Dedifferentiated amniotic fluid mesenchymal stem cell (primary cell): ENCODE results near the gene SVIL.
"Not testable (repeated sequence)": the region's sequence is repeated elsewhere in the genome, so short reads cannot be mapped to it uniquely, and the experiment has no call there.

ENCODE experiments used
- DNase-seq: peaks from one replicate; pipeline ENCODE4 v3.0.0-alpha.2; 2016; ENCODE audit errors: extremely low spot score

The SVIL gene

DNA sequence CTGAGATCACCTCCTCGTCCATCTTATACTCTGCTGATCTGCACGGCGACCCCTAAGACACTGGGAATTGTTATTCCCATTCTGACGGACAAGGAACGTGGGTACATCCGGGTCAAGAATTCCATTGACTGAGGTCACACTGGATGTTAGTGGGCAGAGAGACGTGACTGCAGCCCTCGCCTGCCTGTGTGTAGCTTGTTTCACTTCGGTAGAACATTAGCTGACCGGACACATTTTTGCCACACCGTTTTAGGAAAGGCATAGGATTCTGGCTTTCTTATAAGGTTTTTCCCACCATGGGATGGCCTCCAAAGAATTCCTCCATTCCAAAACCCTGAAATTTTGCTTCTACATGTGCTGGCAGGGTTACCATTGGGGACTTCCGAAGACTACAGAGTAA is 118.9 kb downstream of the SVIL start:
- DNase-seq = not testable (repeated sequence)

DNA sequence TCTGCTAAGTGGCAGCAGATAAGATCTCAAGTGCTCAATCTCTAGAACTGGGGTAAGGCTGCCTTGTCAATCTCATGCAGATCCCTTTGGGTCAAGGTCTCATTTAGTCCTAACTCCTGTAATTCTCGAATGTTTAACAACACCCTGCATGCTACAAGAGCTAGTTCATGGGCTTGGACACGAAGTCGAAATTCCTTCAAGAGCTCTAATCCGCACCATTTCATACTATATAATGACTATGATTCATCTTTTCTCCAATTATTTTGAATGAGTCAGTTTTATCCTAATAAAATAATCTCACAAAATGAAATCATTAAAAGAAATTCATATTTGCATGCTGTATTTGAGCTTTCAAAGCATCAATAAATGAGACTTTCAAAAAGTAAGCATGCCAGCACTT is 119.7 kb downstream of the SVIL start:
- DNase-seq = not testable (repeated sequence)

DNA sequence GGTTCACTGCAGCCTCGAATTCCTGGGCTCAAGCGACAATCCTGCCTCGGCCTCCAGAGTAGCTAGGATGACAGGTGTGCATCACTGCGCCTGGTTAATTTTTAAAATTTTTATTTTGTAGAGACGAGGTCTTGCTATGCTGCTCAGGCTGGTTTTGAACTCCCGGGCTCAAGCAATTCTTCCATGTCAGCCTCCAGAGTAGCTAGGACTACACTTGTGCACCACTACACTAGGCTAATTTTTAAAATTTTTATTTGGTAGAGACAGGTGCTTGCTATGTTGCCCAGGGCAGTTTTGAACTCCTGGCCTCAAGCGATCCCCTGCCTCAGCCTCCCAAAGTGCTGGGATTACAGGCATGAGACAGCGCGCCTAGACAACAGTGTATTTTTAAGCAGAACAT is 120.5 kb downstream of the SVIL start:
- no peak for DNase-seq

DNA sequence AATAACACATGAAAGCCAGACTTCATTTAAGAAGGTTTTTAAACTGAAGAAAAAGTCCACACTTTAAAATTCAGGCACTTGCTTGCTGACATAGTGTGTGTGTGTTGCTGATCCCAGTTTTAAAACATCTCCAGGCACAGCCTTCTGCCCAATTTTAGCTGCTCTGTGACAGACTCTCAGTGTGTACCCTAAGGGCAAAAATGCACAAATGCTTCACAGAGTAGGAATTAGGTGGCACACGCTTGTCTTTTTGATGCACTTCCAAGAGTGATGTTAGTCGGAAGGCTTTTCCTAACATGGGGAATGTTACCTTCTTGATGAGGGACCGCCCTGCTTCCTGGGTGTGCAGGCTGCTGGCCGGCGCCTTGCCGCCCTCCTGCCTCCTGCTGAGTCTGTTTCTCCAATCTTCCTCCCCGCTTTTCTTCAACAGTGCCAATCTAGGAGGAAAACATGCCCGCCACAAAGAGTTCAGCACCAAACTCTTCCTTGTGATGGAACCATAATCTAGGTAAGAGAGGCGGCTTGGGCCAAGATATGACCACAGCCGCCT is 122.3 kb downstream of the SVIL start:
- DNase-seq = no peak

DNA sequence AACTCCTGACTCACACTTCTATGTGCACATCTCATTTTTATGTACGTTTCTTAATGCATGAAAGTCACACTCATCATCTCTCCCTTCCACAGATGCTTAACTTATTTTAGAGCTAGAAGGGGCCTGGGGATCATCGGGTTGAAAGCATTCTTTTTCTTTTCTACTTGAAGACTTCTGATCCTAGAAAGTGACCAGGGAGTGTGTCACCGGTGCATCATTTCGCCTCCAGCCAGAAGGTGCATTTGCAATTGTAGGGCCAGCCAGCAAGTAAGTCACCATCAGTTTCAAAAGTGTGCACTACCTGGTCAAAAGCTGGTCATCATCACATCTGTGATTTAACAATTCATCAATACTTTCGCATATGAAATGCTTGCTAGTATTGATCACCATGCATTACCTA is 123.0 kb downstream of the SVIL start:
- DNase-seq = not testable (repeated sequence)

DNA sequence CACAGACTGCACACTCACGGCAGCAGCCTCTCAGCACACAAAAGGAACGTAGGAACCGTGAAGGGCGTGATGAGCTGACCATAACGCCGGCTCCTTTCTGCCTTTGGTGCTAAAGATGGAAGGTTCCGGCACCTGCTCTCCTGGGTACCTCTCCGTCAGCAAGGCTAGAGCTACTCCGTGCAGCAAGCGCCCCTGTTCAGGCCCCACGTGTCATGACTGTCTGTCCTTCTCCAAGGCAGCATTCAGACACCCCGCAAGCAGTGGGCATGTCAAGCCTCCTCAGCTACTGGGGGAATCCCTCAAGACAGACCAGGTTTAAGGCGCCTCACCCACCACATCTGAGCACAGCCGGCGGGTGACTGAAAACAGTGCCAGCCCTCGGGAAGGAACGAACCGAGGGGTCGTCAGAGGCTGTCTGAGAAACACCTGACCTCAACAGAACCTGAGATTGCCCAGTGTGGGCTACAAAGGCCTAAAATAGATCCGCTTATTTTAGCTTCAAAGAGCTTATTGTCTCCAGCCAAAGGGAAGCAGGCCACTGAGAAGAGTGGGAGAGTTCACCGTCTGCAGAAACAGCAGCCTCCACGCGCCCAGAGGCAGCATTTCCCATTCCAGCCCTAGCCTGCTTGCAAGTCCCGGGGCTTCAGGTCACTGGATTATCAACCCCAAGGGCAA is 124.2 kb downstream of the SVIL start:
- DNase-seq = not testable (repeated sequence)

DNA sequence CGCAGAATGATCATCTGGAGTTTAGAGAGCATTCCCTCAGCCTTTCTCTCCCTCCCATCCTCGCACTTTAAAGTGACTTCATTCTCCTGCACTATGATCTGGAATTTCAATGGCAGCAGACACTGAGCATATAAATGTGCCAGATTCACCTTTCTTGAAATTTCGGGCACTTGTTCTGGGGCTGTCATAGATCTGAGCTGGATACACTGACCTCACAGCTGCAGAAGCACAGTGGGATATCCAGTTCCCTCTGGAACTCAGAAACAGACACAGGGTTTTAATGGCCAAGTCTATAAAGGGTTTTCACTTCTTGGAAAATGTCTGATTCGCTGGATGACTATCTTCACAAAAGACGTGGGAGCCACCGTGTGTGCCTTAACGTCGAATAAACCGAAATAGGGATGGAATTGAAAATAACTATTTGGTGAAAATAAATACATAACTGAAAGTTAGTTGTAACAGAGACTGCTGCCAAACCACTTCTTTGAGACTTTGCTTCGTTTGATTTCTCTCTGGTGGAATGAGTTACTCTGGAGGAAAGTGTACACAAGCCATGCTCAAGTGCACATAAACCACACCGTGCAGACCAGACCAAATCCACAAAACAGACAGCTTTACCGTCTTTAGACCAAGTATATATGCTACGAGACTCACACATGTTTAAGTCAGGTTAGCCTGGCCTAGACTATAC is 126.1 kb downstream of the SVIL start:
- DNase-seq = no peak

DNA sequence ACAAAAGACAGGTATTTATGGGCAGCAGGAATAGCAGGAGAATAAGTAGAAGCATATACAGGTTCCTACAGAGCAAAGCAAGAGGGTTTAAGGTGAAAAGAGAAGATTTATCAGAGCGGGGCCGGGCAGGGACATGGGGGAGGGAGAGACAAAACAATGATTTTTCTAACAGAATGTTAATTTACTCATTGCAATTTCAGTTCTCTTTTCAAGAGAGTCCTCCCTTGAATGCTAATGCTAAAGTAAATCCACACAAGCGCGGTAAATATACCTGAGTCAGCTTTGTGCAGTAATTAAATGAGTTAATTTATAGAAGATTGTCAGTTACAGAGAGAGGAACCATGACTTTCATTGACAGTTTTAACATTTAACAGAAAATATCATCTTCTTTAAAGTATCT is 127.0 kb downstream of the SVIL start:
- not testable (repeated sequence) for DNase-seq

DNA sequence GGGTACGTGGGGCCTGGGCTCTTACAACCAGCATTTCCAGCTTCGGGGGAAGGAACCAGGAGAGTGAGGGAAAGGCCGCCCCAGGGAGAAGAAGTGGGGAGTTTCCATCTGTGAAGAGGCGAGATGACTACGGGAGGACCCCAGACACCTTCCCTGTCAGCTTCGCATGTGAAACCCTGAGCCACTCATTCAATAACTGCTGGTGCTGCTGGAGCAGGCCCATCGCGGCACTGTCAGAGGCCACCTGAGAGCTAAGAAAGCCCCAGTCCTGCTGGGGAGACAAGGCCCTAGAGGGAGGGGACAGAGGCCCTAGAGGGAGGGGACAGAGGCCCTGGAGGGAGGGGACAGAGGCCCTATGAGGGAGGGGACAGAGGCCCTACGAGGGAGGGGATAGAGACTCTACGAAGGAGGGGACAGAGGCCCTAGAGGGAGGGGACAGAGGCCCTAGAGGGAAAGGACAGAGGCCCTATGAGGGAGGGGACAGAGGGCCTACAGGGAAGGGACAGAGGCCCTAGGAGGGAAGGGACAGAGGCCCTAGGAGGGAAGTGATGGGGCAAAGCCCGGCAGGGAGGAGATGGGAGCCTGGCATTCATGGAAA is 128.3 kb downstream of the SVIL start:
- DNase-seq = not testable (repeated sequence)

DNA sequence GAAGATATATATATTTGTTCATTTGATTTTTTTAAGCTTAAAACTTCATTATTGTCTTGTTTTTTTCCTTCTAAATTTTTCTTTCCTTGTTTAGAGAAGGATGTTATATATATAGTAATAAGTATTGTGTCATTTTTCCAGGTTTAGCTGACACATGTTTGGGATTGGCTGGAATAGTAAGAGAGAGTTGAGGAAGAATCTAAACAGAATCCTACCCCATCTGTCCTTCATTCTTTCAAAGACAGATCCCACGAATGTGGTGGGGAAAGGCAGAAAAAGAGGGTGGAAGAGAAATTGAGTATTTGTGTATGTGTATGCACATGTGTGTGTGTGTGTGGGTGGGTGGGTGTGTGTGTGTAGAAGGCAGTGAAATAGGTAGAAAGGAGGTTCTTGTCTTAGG is 132.4 kb downstream of the SVIL start:
- DNase-seq = no peak

DNA sequence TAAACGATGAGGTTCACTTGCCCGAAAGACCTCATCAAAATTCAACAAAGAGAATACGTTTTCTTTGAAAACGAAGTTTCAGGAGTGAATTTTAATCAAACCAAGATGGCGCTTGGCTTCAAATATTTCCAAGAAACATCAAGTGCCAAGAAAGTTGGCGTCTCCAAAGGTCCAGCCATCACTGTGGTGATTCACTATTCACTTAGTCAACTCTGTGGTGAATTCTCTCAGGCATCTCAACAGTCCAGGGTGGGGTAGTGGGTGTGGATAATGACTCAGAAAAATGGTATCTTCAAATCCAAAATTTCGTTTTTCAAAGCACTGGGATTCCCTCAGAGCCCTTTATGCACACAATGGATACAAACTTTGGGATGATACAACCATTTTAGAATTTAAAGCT is 133.1 kb downstream of the SVIL start:
- peak; percentile 88 for DNase-seq

DNA sequence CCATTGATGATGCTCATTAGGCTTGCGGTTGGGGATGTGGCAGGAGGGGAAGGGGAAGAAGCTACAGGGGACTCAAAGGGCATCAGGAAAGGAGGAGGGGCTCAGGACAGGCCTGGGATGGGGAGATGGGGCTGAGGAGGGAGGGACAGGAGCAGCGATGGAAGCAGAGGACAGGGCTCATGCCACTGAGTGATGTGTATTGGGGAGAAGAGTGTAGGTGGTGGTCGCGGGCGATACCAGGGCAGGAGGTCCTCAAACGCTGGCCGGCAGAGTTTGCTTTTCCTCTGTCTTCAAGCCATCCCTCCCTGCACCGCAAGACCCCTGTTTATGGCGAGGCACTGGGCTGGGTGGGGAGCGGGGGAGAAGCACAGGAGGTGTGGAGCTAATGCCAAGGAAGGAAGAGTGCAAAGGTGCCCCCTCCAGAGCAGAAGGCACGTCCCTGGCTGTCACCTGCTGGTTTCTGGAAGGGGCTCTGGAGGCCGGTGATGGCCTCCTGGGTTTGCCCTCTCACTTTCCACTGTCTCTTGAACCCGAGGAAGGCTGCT is 134.7 kb downstream of the SVIL start:
- DNase-seq = no peak

DNA sequence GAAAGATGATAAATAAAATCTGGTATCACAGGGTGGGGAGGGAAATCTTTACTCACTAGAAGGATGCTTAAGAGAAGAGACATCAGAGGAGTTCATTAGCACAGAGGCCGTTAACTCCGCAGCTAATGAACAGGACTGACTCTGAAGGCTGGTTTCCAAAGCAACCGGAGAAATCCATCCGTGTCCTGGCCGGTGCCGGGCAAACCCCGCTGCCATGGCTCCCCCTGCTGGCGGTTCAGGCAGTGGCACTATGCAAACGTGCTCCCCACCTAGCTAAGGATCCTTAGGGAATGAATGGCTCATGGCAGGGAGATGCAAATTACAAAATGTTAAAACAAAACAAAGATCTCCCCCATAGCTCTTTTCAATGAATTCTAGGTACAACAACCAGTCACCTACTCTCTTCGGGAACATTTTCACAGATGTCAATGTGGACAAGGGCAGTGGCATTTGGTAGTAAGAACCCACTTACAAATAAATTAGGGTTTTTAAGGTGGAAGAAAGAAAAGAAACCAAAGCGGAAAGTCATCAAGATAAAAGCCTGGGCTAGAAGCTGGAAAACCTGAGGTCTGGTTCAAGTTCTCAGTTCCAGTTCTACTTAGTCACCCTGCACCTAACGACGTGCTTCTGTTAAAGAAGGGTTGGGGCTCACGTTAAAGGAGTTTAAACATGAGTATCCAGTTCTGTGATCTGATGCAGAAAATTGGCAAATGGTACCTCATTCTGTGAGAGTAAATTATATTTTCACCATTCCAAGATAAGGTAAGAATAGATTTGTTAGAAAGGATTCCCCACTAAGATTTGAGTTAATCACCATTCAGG is 138.2 kb downstream of the SVIL start:
- DNase-seq = peak; percentile 64

DNA sequence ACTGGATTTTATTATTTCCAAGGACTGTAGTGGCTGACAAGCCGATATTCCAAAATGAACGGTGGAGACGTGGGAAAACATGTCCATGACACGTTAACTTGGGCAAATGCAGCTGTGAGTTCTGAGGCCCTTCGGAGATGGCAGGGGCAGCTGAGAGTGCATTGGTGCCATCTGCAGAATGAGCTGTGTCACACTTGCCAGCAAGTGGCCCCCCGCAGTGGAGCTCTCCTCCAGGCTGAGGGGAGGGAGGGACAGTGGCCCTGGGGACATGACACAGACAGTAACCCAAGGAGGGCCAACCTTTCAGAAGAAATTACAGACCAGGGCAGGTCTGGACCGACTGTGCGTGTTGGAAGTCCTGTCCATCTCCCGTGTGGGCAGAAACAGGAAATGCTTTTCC is 139.4 kb downstream of the SVIL start:
- DNase-seq = no peak

DNA sequence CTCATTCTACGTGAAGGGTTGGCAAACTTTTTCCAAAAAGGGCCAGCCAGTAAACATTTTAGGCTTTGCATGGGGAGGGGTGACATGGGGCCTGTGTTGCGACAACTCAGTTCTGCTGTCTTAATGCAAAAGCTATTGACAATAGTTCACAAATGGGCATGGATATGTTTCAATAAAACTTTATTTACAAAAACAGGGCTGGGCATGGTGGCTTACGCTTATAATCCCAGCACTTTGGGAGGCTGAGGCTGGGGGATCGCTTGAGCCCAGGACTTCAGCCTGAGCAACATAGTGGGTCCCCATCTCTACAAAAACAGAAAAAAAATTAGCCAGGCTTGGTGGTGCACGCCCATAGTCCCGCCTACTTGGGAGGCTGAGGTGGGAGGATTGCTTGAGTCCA is 141.1 kb downstream of the SVIL start:
- DNase-seq = no peak

DNA sequence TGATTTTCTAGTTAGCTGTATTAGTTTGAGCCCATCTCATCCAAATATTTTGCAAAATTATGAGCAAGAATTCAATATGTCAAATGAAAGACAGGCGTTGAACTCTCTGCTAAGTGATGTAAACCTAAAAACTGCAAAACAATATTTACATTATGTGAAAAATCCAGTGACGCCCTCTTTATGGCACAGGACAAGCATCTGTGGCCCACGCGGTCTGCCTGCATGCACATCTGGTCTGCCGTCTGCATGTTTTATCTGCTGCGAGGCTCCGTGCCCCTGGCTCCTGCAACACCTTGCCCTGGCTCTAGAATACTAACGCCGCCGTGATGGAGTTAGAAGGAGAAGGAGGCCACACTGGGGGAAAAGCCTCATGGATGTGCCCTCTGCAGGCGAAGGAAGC is 142.0 kb downstream of the SVIL start:
- no peak for DNase-seq

DNA sequence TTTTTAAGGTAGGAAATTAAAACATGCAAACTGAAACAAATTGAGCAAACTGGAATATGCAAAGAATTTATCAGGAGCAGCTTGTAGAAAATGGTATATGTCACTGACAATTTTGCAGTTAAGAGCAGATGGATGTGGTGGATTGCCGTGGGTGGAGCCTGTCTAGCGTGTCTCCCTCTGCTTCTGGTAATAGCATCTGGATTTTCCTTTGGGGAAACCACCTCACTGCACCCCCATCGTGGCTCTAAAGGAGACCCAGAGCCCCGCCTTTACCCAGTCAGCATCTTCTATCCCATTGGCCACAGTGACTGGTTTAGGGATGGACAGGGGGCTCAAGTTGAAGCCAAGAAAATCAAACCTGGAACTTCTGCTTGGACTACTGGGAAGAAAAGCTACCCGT is 142.9 kb downstream of the SVIL start:
- DNase-seq = no peak

DNA sequence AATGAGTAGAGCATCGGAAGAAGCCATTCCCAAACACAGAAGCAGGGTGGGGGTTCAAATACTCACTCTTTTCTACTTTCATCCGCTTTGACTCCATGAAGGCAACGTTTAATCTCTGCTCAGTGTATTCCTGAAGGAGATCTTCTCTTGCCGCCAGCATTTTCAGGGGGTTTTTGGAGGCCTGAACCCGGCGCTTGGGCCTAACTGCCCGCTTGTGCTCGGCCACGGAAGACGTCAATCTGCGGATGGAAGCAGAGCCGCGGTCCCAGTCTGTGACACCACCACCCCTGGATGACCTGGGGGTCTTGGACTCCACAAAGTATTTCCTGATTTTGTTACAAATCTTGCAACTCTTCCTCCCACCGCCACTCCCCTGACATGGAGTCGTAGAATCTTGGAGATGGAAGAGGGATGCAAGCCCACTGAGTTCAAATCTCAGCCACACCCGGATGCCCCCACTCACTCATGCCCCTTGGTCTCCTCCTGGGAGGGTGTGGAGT is 143.9 kb downstream of the SVIL start:
- DNase-seq = not testable (repeated sequence)

DNA sequence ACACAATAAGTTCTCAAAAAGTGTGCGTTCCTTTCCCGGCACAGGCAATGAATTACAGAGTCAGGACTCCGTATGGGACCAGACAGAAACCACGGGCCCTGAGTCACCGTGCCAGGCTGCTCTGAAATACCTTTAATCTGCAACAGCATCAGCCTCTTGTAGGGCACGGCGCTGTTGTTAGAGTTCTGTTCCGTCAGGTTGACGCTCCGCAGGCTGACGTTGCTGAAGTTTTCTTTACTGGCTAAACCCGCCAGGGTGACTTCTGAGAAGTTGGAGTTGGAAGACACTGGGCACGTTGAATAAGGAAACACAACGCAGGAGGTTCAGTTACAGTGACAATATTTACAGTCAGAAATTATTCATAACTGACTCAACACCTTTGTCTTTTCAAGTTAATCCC is 146.3 kb downstream of the SVIL start:
- not testable (repeated sequence) for DNase-seq

DNA sequence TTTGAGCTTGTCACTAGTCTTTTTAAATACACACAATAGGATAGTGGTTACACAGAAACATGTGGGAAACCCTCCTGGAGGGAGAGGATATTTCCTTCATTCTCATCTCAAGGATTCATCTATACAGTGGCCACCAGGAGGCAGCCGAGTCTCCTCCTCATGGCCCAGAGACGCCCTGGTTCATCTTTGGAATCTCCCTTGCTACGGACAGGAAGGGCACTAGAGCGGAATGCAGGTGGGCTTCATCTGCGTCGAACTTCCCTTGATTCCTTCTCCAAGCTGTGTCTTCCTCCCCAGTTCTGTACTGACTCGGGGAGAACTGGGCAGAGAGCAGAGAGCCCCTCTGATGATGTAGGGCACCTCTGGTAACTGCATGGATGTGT is 146.9 kb downstream of the SVIL start:
- not testable (repeated sequence) for DNase-seq

DNA sequence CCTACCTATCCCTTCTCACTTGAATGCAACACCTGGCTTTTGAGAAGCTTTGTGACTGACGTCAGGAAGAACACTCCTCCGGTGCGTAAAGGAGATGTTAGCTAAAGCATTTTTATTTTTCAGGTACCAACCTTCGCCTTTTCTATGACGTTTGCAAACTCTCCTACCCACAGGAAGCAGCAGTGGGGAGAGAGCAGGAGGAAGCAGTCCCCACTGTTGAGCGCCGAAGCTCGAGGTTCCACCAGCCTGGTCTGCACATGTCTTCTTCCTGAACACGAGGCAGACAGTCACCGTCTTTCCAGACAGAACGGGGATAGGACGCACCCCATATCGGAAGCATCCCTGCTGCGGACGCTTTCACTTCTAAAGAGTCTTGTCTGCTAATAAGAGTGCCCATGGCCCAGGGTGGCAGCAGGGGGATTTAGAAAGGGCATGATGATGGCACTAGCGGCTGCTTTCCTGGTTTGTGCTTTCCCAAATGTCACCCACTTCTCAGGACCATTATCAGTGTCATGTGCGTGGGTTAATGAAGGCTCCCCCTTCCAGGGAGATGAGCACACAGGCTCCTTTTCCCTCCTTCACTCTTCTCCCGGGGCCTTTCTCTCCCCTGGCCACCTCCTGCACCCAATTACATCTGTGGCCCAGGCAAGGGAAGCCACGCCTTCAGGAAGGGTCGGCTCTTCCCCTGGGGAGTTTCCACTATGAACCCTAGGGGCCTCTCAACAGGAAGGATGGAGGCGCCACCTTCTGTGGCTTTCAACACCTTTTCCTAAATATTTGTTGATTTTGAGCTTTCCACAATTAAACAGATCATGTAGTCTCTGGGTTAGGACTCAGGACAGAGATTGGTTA is 147.5 kb downstream of the SVIL start:
- not testable (repeated sequence) for DNase-seq
